ENCODE results near the gene ROBO1. TPM values are rescaled to one million over a fixed set of nuclear protein-coding genes. Genes with fewer than 3 reads are reported as not detected.

The ROBO1 gene
- total RNA-seq, 1 donor from 2014 or later: 13.4 TPM

DNA sequence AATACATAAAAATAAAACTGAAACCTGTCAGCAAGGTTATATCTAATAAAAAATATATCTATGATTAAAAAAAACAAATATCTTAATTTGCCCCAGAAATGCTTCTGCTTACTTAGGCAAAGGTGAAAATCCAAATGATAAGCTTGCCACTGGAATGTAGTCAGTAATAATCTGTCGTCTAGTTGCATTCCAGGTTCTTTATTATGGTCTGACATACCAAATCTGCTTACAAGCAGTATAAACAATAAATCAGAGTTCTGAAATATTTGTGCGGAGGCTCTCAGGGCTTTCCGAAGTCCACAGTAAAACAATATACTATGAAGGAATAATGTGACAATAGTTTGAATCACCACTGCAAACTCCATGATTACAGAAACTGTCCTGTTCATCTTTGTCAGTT is 1133.5 kb downstream of the ROBO1 start:
- H3K4me3 ChIP-seq: no peak overlapping the region
- H3K36me3 ChIP-seq: peaks cover 0 to 15% of the 10 kb centered on the region in 2 donors
- no peaks in the 10 kb centered on the region for H3K9me3 ChIP-seq
- TF ChIP-seq, protein P1, sequence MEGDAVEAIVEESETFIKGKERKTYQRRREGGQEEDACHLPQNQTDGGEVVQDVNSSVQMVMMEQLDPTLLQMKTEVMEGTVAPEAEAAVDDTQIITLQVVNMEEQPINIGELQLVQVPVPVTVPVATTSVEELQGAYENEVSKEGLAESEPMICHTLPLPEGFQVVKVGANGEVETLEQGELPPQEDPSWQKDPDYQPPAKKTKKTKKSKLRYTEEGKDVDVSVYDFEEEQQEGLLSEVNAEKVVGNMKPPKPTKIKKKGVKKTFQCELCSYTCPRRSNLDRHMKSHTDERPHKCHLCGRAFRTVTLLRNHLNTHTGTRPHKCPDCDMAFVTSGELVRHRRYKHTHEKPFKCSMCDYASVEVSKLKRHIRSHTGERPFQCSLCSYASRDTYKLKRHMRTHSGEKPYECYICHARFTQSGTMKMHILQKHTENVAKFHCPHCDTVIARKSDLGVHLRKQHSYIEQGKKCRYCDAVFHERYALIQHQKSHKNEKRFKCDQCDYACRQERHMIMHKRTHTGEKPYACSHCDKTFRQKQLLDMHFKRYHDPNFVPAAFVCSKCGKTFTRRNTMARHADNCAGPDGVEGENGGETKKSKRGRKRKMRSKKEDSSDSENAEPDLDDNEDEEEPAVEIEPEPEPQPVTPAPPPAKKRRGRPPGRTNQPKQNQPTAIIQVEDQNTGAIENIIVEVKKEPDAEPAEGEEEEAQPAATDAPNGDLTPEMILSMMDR (IDR thresholded peaks at IDR 0.05): no peak
- H3K27me3 ChIP-seq: no peaks in the 10 kb centered on the region
- no peak overlapping the region for H3K27ac ChIP-seq
- no peaks in the 10 kb centered on the region for H3K4me1 ChIP-seq
- intact Hi-C loops (cut with DNase I): no loop called here
- DNase-seq (ENCODE audit: low spot score in 2 of 2): no peak

DNA sequence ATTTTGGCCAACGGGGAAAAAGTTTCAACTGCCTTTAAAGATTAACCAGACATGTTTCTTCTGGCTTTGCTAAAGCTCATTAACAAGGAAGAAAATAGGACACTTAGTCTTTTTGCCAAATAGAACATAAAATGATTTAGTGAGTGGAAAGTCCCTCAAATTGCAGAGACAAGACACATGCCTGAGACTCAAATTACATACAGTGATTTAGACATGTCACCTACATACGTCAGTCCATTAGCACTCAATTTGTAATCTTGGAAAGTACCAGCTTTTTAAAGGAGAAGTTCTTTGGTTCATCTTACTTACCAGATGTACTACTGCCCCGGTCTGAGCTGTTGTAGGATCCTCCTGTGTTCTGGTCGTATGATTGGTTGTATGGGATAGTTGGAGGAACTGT is 1134.2 kb downstream of the ROBO1 start:
- Histone ChIP-seq H3K4me3 (no peak overlapping the region), H3K27me3 (no peaks in the 10 kb centered on the region), H3K27ac (no peak overlapping the region), H3K4me1 (no peaks in the 10 kb centered on the region), H3K9me3 (no peaks in the 10 kb centered on the region), H3K36me3 (peaks cover 0 to 10% of the 10 kb centered on the region in 2 donors)
- DNase-seq (ENCODE audit: low spot score in 2 of 2): no peak
- TF ChIP-seq, protein P1 (IDR thresholded peaks at IDR 0.05): no peak
- intact Hi-C loops (cut with DNase I): no loop called here

DNA sequence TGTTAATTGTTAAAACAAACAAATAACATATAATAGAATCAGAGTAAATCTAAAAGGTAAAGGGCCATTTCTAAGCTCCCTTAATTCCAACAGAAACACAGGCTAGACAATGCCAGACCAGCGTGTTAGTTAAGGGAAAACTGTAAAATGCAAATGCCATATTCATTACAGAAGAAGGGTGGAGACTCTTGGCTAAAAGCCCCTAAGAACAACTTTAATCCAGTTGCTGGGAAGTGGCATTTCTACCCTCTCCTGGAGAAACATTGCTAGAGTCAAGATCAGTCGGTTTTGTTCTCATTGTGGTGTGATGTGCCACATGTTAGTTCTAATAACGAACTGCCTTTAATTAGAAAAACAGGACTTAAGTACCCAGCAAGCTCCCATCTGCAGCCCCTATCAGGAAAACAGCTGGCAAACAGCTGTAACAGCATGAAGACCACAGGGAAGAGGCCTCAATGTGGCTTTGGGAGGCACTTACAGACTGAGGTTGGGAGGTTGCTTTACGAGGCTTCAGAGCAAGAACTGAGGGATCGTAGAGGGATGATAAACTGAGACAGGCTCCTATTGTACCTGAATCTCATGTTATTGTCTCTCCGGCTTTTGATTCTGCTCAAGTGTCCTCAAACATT is 1134.8 kb downstream of the ROBO1 start:
- peaks cover 0 to 7% of the 10 kb centered on the region in 2 donors for H3K36me3 ChIP-seq
- H3K9me3 ChIP-seq: no peaks in the 10 kb centered on the region
- H3K4me3 ChIP-seq: no peak overlapping the region
- no peak overlapping the region for H3K27ac ChIP-seq
- intact Hi-C loops (cut with DNase I): no loop called here
- no peaks in the 10 kb centered on the region for H3K27me3 ChIP-seq
- DNase-seq (ENCODE audit: low spot score in 2 of 2): no peak
- TF ChIP-seq, protein P1 (IDR thresholded peaks at IDR 0.05): no peak
- no peaks in the 10 kb centered on the region for H3K4me1 ChIP-seq

DNA sequence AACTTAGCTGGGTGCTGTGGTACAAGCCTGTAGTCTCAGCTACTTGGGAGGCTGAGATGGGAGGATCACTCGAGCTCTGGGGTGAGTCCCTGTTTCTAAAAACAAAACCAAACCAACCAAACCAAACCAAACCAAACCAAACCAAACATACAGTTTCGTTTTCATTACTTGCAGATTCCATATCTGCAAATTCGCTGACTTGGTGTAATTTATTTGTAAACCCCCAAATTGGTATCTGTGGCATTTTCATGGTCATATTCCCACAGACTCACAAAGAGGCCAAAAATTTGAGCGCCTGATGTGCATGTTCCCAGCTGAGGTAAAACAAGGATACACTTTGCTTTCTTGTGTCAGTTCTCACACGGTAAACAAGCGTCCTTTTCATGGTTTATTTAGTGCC is 1138.3 kb downstream of the ROBO1 start:
- no peaks in the 10 kb centered on the region for H3K27me3 ChIP-seq
- H3K36me3 ChIP-seq: peaks cover 0 to 16% of the 10 kb centered on the region in 2 donors
- TF ChIP-seq, protein P1 (IDR thresholded peaks at IDR 0.05): no peak
- no peaks in the 10 kb centered on the region for H3K4me1 ChIP-seq
- no peak overlapping the region for H3K27ac ChIP-seq
- DNase-seq (ENCODE audit: low spot score in 2 of 2): no peak
- intact Hi-C loops (cut with DNase I): no loop called here
- H3K4me3 ChIP-seq: no peak overlapping the region
- H3K9me3 ChIP-seq: no peaks in the 10 kb centered on the region

DNA sequence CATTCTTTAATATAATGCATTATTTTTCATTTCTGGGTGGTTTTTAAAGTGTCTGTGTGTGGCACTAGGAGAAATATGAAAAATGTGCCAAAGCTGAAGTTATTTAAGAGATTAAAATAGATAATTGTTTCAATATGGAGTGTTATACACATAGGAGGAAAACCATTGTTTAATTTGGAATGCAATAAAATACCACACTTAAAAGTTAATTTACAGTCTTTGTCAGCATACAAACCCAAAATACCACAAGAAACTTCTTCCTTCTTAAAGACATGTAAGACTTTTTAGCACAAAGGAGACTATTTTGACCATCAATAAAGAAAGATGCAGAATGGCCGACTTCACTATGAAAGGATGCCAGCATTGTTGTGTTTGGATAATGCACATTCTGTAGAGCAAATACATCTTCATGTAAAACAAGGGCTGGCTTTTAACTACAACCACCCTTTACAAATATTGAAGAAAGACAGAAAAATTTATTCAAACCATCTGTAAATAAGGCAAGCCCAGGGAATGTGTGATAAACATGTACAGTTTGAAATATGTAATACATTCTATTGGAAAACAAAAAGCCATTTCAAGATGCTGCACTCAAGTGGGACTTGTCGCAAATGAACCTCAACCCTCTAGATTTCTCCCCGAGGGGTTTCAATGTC is 1146.6 kb downstream of the ROBO1 start:
- intact Hi-C loops (cut with DNase I): no loop called here
- no peaks in the 10 kb centered on the region for H3K36me3 ChIP-seq
- TF ChIP-seq, protein P1 (IDR thresholded peaks at IDR 0.05): no peak
- DNase-seq (ENCODE audit: low spot score in 2 of 2): no peak
- H3K9me3 ChIP-seq: no peaks in the 10 kb centered on the region
- no peak overlapping the region for H3K27ac ChIP-seq
- H3K4me1 ChIP-seq: no peaks in the 10 kb centered on the region
- H3K4me3 ChIP-seq: no peak overlapping the region
- H3K27me3 ChIP-seq: no peaks in the 10 kb centered on the region

Measured in ascending aorta (tissue), 2 donors.